ENCODE measurements around the gene CAMTA1. TPM values are rescaled to one million over a fixed set of nuclear protein-coding genes. Genes with fewer than 3 reads are reported as not detected.

CAMTA1 gene
- total RNA-seq, 1 donor from 2014 or later = 109 TPM

- H3K9me3 Mint-ChIP-seq = no peaks in the 10 kb centered on the region
- no peaks in the 10 kb centered on the region for H3K4me1 Mint-ChIP-seq
- no peak for DNase-seq (ENCODE audit: low read depth, low spot score)
- H3K4me3 Mint-ChIP-seq = no peak overlapping the region
- H3K27ac Mint-ChIP-seq (ENCODE audit: unreplicated experiment) = no peak overlapping the region
- no peak for TF ChIP-seq CTCF (conservative IDR thresholded peaks at IDR 0.05)
- H3K36me3 Mint-ChIP-seq (ENCODE audit: low read depth) = no peaks in the 10 kb centered on the region
- peaks cover 7% of the 10 kb centered on the region for H3K27me3 Mint-ChIP-seq (ENCODE audit: low read depth)
Measured at GRCh38 chr1:6937048-6937447, 151.8 kb downstream of the CAMTA1 start.

GRCh38 chr1:6939363-6939762 lies 154.1 kb downstream of the CAMTA1 start:
- no peak overlapping the region for H3K4me3 Mint-ChIP-seq
- no peak for TF ChIP-seq CTCF (conservative IDR thresholded peaks at IDR 0.05)
- H3K4me1 Mint-ChIP-seq = no peaks in the 10 kb centered on the region
- H3K9me3 Mint-ChIP-seq = no peaks in the 10 kb centered on the region
- no peaks in the 10 kb centered on the region for H3K36me3 Mint-ChIP-seq (ENCODE audit: low read depth)
- peaks cover 7% of the 10 kb centered on the region for H3K27me3 Mint-ChIP-seq (ENCODE audit: low read depth)
- no peak overlapping the region for H3K27ac Mint-ChIP-seq (ENCODE audit: unreplicated experiment)
- no peak for DNase-seq (ENCODE audit: low read depth, low spot score)

GRCh38 chr1:6941786-6942185 lies 156.5 kb downstream of the CAMTA1 start:
- H3K27ac Mint-ChIP-seq (ENCODE audit: unreplicated experiment) = no peak overlapping the region
- H3K9me3 Mint-ChIP-seq = no peaks in the 10 kb centered on the region
- H3K27me3 Mint-ChIP-seq (ENCODE audit: low read depth) = no peaks in the 10 kb centered on the region
- H3K36me3 Mint-ChIP-seq (ENCODE audit: low read depth) = no peaks in the 10 kb centered on the region
- TF ChIP-seq CTCF (conservative IDR thresholded peaks at IDR 0.05) = no peak
- H3K4me1 Mint-ChIP-seq = no peaks in the 10 kb centered on the region
- DNase-seq (ENCODE audit: low read depth, low spot score) = no peak
- H3K4me3 Mint-ChIP-seq = no peak overlapping the region

GRCh38 chr1:6942990-6943389 lies 157.7 kb downstream of the CAMTA1 start:
- TF ChIP-seq CTCF (conservative IDR thresholded peaks at IDR 0.05) = no peak
- no peaks in the 10 kb centered on the region for H3K27me3 Mint-ChIP-seq (ENCODE audit: low read depth)
- no peak for DNase-seq (ENCODE audit: low read depth, low spot score)
- H3K4me3 Mint-ChIP-seq = no peak overlapping the region
- H3K9me3 Mint-ChIP-seq = no peaks in the 10 kb centered on the region
- no peaks in the 10 kb centered on the region for H3K4me1 Mint-ChIP-seq
- H3K36me3 Mint-ChIP-seq (ENCODE audit: low read depth) = no peaks in the 10 kb centered on the region
- no peak overlapping the region for H3K27ac Mint-ChIP-seq (ENCODE audit: unreplicated experiment)

- no peaks in the 10 kb centered on the region for H3K4me1 Mint-ChIP-seq
- no peaks in the 10 kb centered on the region for H3K27me3 Mint-ChIP-seq (ENCODE audit: low read depth)
- no peak for DNase-seq (ENCODE audit: low read depth, low spot score)
- TF ChIP-seq CTCF (conservative IDR thresholded peaks at IDR 0.05) = no peak
- H3K9me3 Mint-ChIP-seq = no peaks in the 10 kb centered on the region
- no peak overlapping the region for H3K27ac Mint-ChIP-seq (ENCODE audit: unreplicated experiment)
- H3K36me3 Mint-ChIP-seq (ENCODE audit: low read depth) = no peaks in the 10 kb centered on the region
- H3K4me3 Mint-ChIP-seq = no peak overlapping the region
Measured at GRCh38 chr1:6944434-6944833, 159.2 kb downstream of the CAMTA1 start.

- H3K27ac Mint-ChIP-seq (ENCODE audit: unreplicated experiment) = no peak overlapping the region
- no peaks in the 10 kb centered on the region for H3K4me1 Mint-ChIP-seq
- TF ChIP-seq CTCF (conservative IDR thresholded peaks at IDR 0.05) = no peak
- H3K4me3 Mint-ChIP-seq = no peak overlapping the region
- H3K9me3 Mint-ChIP-seq = no peaks in the 10 kb centered on the region
- no peaks in the 10 kb centered on the region for H3K27me3 Mint-ChIP-seq (ENCODE audit: low read depth)
- H3K36me3 Mint-ChIP-seq (ENCODE audit: low read depth) = no peaks in the 10 kb centered on the region
- no peak for DNase-seq (ENCODE audit: low read depth, low spot score)
Measured at GRCh38 chr1:6947952-6948351, 162.7 kb downstream of the CAMTA1 start.

Measured in neural crest cell (in vitro differentiated cells).